Measurements from ENCODE around the gene LDLRAD4. TPM values are rescaled to one million over a fixed set of nuclear protein-coding genes. Genes with fewer than 3 reads are reported as not detected.

Gene LDLRAD4
- total and polyA plus RNA-seq, 8 donors, result 14.1 to 26.6 (median 18.8) TPM

- H3K36me3 ChIP-seq, result no peaks in the 10 kb centered on the region
- DNase-seq (no peak), ATAC-seq (no peak)
- no peaks in the 10 kb centered on the region for H3K9me3 ChIP-seq
- no peak overlapping the region for H3K4me3 ChIP-seq
- TF ChIP-seq CTCF (IDR thresholded peaks at IDR 0.05), result no peak
- no peak overlapping the region for H3K27ac ChIP-seq
- H3K27me3 ChIP-seq, result no peaks in the 10 kb centered on the region
- intact Hi-C loops (cut with DNase I), result no loop called here
- peaks cover 0 to 21% of the 10 kb centered on the region in 2 donors for H3K4me1 ChIP-seq
These were observed 371.4 kb downstream of the LDLRAD4 start for GRCh38 chr18:13589943-13590342.

GRCh38 chr18:13592246-13592645 is 373.7 kb downstream of the LDLRAD4 start:
- DNase-seq, result no peak
- TF ChIP-seq CTCF (IDR thresholded peaks at IDR 0.05), result no peak
- H3K36me3 ChIP-seq, result no peaks in the 10 kb centered on the region
- peaks cover 0 to 14% of the 10 kb centered on the region in 2 donors for H3K4me1 ChIP-seq
- no peaks in the 10 kb centered on the region for H3K27me3 ChIP-seq
- peaks cover 0 to 20% of the 10 kb centered on the region in 2 donors for H3K9me3 ChIP-seq
- ATAC-seq, result no peak
- H3K27ac ChIP-seq, result no peak overlapping the region
- intact Hi-C loops (cut with DNase I), result no loop called here
- H3K4me3 ChIP-seq, result no peak overlapping the region

GRCh38 chr18:13594551-13594950 is 376.0 kb downstream of the LDLRAD4 start:
- TF ChIP-seq CTCF (IDR thresholded peaks at IDR 0.05), result no peak

GRCh38 chr18:13597068-13597467 is 378.5 kb downstream of the LDLRAD4 start:
- peaks cover 0 to 8% of the 10 kb centered on the region in 2 donors for H3K4me1 ChIP-seq
- no peak overlapping the region for H3K27ac ChIP-seq
- no peak for TF ChIP-seq CTCF (IDR thresholded peaks at IDR 0.05)
- H3K9me3 ChIP-seq, result peaks cover 0 to 40% of the 10 kb centered on the region in 2 donors
- ATAC-seq, result no peak
- DNase-seq, result no peak
- no peaks in the 10 kb centered on the region for H3K27me3 ChIP-seq
- H3K36me3 ChIP-seq, result no peaks in the 10 kb centered on the region
- no peak overlapping the region for H3K4me3 ChIP-seq
- intact Hi-C loops (cut with DNase I), result no loop called here

More at GRCh38 chr18:13594551-13594950, 376.0 kb downstream of the LDLRAD4 start:
- ATAC-seq, result no peak
- DNase-seq, result no peak
- H3K27ac ChIP-seq, result no peak overlapping the region
- H3K4me3 ChIP-seq, result no peak overlapping the region
- H3K9me3 ChIP-seq, result peaks cover 0 to 40% of the 10 kb centered on the region in 2 donors
- no peaks in the 10 kb centered on the region for H3K36me3 ChIP-seq
- intact Hi-C loops (cut with DNase I), result no loop called here
- H3K27me3 ChIP-seq, result no peaks in the 10 kb centered on the region
- peaks cover 0 to 14% of the 10 kb centered on the region in 2 donors for H3K4me1 ChIP-seq

GRCh38 chr18:13598591-13598990 is 380.0 kb downstream of the LDLRAD4 start:
- H3K27me3 ChIP-seq, result no peaks in the 10 kb centered on the region
- H3K27ac ChIP-seq, result no peak overlapping the region
- peaks cover 0 to 40% of the 10 kb centered on the region in 2 donors for H3K9me3 ChIP-seq
- intact Hi-C loops (cut with DNase I), result no loop called here
- H3K4me3 ChIP-seq, result no peak overlapping the region
- no peak for DNase-seq
- no peak for ATAC-seq
- no peak for TF ChIP-seq CTCF (IDR thresholded peaks at IDR 0.05)
- H3K4me1 ChIP-seq, result no peaks in the 10 kb centered on the region
- H3K36me3 ChIP-seq, result no peaks in the 10 kb centered on the region
